ENCODE data around the gene TTC13. TPM values are rescaled to one million over a fixed set of nuclear protein-coding genes. Genes with fewer than 3 reads are reported as not detected.

TTC13 gene
- total RNA-seq, 1 experiment from 2014 or later, result 12.3 TPM

DNA sequence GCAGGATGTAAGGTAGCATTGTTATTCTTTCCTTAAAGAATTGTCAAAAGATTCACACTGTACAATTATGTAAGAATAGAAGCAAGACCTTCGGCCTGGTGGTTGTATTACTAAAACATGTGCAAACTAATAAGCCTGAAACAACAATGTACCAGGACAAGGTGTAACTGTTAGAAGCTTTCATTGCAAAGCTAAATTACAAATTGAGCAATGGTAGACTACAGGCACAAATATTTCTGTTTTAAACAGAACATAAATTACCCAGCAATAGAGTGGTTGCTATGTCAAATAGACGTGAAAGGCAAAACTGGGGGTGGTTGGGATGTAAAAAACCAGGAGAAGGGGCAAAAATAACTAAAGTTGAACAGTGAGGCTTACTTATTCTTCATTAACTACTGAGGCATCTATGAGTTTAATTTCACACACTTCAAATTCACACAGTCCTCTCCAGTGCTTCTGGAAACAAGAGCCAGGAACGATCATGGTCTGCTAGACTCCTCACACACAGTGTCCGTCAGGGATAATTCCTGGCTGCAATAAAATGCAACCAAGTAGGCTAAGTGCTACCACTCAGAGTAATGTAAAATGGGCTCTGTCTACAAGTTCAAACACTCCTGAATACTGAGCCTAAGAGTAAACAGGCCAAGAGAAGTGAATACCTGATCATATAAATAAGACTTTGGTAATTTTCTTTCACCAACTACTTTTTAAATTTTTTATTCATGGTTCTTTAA, 71.0 kb downstream of the TTC13 start:
- ATAC-seq (no peak), DNase-seq (ENCODE audit: low read depth, low spot score) (no peak)
- Histone ChIP-seq H3K9me2 (ENCODE audit: insufficient read depth) (no peaks in the 10 kb centered on the region), H3K4me1 (ENCODE audit: control insufficient read depth in 1 of 2, insufficient read depth in 2 of 2, low read length in 2 of 2) (no peaks in the 10 kb centered on the region), H3K27me3 (ENCODE audit: insufficient read depth, low read length) (no peaks in the 10 kb centered on the region), H4K20me1 (ENCODE audit: insufficient read depth) (no peaks in the 10 kb centered on the region), H2AFZ (ENCODE audit: low read depth, low read length, poor library complexity, severe bottlenecking) (no peak overlapping the region), H3K36me3 (ENCODE audit: control insufficient read depth in 1 of 2, insufficient read depth in 2 of 2, low read length in 2 of 2) (no peaks in the 10 kb centered on the region; a peak in 1 of 4 replicates), H3K9ac (ENCODE audit: low read length) (no peak overlapping the region), H3K9me3 (ENCODE audit: control insufficient read depth in 1 of 2, insufficient read depth in 1 of 2, low read depth in 1 of 2, low read length in 2 of 2) (no peaks in the 10 kb centered on the region), H3K27ac (ENCODE audit: low read depth, low read length) (no peak overlapping the region), H3K79me2 (ENCODE audit: insufficient read depth, low read length) (no peaks in the 10 kb centered on the region), H3K4me2 (ENCODE audit: low read length) (no peak overlapping the region), H3K4me3 (replicated peaks in 1 of 2; ENCODE audit: low read depth in 1 of 2, low read length in 2 of 2) (no peak overlapping the region)
- no peak for TF ChIP-seq SRF (IDR thresholded peaks at IDR 0.05; ENCODE audit: low read depth)
- no peak for TF ChIP-seq SP1 (IDR thresholded peaks at IDR 0.05; ENCODE audit: low read depth)
- no peak for TF ChIP-seq ZFX (IDR thresholded peaks at IDR 0.05)
- TF ChIP-seq, protein P1, sequence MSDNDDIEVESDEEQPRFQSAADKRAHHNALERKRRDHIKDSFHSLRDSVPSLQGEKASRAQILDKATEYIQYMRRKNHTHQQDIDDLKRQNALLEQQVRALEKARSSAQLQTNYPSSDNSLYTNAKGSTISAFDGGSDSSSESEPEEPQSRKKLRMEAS (IDR thresholded peaks at IDR 0.05), result no peak
- no peak for TF ChIP-seq RAD21 (IDR thresholded peaks at IDR 0.05; ENCODE audit: low read depth)
- TF ChIP-seq CBX3 (IDR thresholded peaks at IDR 0.05; ENCODE audit: low read depth), result no peak
- TF ChIP-seq, protein P2, sequence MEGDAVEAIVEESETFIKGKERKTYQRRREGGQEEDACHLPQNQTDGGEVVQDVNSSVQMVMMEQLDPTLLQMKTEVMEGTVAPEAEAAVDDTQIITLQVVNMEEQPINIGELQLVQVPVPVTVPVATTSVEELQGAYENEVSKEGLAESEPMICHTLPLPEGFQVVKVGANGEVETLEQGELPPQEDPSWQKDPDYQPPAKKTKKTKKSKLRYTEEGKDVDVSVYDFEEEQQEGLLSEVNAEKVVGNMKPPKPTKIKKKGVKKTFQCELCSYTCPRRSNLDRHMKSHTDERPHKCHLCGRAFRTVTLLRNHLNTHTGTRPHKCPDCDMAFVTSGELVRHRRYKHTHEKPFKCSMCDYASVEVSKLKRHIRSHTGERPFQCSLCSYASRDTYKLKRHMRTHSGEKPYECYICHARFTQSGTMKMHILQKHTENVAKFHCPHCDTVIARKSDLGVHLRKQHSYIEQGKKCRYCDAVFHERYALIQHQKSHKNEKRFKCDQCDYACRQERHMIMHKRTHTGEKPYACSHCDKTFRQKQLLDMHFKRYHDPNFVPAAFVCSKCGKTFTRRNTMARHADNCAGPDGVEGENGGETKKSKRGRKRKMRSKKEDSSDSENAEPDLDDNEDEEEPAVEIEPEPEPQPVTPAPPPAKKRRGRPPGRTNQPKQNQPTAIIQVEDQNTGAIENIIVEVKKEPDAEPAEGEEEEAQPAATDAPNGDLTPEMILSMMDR (IDR thresholded peaks at IDR 0.05 in 2 of 3, conservative IDR thresholded peaks at IDR 0.05 in 1 of 3; ENCODE audit: borderline replicate concordance in 1 of 3, insufficient read depth in 1 of 3, low read depth in 2 of 3, low read length in 2 of 3), result no peak
- no peak for TF ChIP-seq CEBPB (IDR thresholded peaks at IDR 0.05; ENCODE audit: low read depth)
- no peak for TF ChIP-seq TCF7L2 (IDR thresholded peaks at IDR 0.05; ENCODE audit: borderline replicate concordance, extremely low read depth, insufficient read depth, insufficient read length)
- no peak for TF ChIP-seq EGR1 (IDR thresholded peaks at IDR 0.05; ENCODE audit: low read depth)
- no peak for TF ChIP-seq YY1 (IDR thresholded peaks at IDR 0.05; ENCODE audit: extremely low read depth, insufficient replicate concordance, low read depth, low read length)
- TF ChIP-seq, protein P3, sequence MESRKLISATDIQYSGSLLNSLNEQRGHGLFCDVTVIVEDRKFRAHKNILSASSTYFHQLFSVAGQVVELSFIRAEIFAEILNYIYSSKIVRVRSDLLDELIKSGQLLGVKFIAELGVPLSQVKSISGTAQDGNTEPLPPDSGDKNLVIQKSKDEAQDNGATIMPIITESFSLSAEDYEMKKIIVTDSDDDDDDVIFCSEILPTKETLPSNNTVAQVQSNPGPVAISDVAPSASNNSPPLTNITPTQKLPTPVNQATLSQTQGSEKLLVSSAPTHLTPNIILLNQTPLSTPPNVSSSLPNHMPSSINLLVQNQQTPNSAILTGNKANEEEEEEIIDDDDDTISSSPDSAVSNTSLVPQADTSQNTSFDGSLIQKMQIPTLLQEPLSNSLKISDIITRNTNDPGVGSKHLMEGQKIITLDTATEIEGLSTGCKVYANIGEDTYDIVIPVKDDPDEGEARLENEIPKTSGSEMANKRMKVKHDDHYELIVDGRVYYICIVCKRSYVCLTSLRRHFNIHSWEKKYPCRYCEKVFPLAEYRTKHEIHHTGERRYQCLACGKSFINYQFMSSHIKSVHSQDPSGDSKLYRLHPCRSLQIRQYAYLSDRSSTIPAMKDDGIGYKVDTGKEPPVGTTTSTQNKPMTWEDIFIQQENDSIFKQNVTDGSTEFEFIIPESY (IDR thresholded peaks at IDR 0.05; ENCODE audit: extremely low read depth, insufficient replicate concordance, low read length), result no peak
- TF ChIP-seq, protein P4, sequence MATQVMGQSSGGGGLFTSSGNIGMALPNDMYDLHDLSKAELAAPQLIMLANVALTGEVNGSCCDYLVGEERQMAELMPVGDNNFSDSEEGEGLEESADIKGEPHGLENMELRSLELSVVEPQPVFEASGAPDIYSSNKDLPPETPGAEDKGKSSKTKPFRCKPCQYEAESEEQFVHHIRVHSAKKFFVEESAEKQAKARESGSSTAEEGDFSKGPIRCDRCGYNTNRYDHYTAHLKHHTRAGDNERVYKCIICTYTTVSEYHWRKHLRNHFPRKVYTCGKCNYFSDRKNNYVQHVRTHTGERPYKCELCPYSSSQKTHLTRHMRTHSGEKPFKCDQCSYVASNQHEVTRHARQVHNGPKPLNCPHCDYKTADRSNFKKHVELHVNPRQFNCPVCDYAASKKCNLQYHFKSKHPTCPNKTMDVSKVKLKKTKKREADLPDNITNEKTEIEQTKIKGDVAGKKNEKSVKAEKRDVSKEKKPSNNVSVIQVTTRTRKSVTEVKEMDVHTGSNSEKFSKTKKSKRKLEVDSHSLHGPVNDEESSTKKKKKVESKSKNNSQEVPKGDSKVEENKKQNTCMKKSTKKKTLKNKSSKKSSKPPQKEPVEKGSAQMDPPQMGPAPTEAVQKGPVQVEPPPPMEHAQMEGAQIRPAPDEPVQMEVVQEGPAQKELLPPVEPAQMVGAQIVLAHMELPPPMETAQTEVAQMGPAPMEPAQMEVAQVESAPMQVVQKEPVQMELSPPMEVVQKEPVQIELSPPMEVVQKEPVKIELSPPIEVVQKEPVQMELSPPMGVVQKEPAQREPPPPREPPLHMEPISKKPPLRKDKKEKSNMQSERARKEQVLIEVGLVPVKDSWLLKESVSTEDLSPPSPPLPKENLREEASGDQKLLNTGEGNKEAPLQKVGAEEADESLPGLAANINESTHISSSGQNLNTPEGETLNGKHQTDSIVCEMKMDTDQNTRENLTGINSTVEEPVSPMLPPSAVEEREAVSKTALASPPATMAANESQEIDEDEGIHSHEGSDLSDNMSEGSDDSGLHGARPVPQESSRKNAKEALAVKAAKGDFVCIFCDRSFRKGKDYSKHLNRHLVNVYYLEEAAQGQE (IDR thresholded peaks at IDR 0.05; ENCODE audit: low read depth), result no peak
- no peak for TF ChIP-seq ELF1 (IDR thresholded peaks at IDR 0.05; ENCODE audit: borderline replicate concordance, low read depth)
- no peak for TF ChIP-seq POLR2AphosphoS5 (IDR thresholded peaks at IDR 0.05; ENCODE audit: low read depth, low read length)
- ChIA-PET POLR2A (no interaction called here), RAD21 (ENCODE audit: low non-redundant PET in 1 of 2, low total read pairs in 2 of 2, uncharacterized antibody in 2 of 2, unreplicated experiment in 2 of 2) (no interaction called here), CTCF (no interaction called here)
- no TSS peak for BruUV-seq (replicated peaks)
- intact Hi-C loops (cut with micrococcal nuclease), result no loop called here
